SW480 (cell line): ENCODE measurements around the gene PLXDC2.
"Not testable (repeated sequence)": the region's sequence is repeated elsewhere in the genome, so short reads cannot be mapped to it uniquely, and the experiment has no call there.

Experiments used
- DNase-seq: peaks from one replicate; pipeline ENCODE4 v3.0.0-alpha.2; 2016; ENCODE audit warnings: low spot score

PLXDC2 gene

DNA sequence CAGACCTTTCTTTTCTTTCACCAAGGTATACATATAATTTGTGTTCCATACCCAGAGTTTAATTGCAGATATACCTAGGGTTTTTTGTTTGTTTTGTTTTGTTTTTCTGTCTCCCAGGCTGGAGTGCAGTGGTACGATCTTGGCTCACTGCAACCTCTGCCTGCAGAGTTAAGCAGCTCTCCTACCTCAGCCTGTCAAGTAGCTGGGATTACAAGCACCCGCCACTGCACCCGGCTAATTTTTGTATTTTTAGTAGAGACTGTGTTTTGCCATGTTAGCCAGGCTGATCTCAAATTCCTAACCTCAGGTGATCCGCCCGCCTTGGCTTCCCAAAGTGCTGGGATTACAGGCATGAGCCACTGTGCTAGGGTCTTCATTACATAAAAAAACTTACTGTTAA lies 228.9 kb downstream of the PLXDC2 start:
- not testable (repeated sequence) for DNase-seq

DNA sequence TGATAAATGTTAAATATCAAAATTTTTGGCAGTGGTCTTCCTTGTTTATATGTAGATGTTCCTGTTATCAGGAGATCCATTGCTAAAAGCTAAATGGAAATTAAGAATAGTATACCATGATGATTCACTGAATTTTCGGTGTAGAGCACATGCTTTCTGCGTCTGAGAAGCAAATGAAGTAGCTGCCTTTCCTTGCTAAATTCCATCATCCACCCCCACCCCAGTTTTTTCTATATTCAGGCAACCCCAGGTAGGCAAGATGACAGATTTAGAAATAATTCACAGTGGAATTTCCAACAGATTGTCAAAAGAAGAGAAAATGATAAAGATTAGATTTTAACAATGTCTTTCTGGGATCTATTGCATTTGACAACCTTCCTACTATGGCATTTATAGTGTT lies 231.9 kb downstream of the PLXDC2 start:
- DNase-seq, result no peak

DNA sequence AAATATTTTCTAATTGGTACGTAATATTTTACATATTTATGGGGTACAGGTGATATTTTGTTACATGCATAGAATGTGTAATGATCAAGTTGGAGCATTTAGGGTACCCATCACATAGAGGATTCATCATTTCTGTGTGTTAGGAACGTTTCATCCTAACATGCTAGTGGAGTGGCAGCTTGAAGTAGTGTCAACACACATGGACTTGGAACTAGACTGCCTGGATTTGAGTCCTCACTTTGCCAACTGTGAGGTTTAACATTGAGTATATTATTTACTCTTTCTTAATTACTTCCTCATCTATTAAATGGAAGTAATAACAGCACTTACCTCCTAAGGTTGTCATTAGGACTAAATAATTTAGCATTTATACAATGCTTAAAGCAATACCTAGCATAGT lies 241.9 kb downstream of the PLXDC2 start:
- DNase-seq, result no peak

DNA sequence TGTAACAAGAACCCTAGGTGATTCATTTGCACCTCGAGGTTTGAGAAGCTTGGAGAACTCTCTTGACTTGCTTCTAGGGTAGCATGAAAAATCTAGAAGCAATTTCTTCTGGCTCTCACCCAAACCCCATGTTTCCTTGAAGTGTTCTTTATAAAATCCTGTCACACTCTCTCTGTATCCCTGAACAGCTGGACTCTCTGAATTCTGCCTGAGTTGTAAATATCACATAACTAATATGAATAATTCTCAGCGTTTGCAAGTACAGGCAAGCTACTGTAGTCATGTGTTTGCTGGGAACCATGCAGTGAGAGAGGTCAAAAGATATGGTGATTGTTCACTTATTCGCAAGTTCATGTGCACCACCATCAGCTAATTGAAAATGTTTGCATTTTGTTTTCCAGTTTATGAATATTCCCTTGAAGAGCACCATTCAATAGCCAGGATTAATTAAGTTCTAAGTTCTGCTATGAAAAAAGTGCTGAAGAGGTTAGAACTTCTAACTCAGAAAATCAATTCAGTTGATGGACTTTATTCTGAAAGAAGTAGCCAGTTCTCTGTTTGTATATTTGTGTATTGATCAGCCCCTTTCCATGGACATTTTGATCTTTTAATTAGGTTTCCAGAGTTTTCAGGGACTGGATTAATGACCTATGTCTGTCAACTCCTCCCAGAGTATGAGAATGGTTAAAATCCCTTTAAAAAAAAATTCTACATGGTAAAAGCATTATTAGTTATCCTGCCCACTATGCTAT lies 243.0 kb downstream of the PLXDC2 start:
- no peak for DNase-seq

DNA sequence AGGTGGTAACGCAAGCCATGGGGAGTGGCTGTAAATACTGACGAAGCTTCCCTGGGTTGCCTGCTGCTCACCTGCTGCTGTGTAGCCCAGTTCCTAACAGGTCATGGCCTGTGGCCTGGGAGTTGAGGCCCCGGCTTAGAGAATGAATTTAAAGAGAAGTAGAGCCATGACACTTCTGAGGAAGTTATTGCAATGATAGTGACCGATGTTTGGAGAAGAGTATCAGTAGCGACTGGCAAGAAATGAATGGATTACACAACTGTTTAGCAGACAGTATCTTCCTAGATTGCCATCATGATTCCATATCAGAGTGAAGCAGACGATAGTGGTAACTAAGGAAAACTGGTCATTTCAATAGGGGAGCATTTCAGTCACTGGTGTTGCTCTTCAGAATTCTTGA lies 249.6 kb downstream of the PLXDC2 start:
- DNase-seq, result no peak

DNA sequence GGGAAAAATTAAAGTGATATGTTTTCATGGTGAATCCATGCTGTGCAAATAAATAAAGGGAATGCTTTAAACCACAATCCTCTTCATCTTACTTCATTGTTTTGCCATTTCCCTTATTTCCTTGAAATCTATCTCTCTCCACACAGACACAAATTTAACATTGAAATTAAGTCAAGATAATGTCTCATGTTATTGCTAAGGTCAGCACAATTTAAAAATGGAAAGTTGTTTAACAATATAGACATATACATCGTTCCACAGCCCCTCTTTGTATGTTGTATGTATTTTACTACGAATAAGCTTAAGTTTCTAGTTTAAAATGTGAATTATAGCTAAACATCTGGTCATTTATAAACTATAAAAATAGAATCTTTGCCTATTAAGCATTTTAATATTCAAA lies 256.9 kb downstream of the PLXDC2 start:
- no peak for DNase-seq

DNA sequence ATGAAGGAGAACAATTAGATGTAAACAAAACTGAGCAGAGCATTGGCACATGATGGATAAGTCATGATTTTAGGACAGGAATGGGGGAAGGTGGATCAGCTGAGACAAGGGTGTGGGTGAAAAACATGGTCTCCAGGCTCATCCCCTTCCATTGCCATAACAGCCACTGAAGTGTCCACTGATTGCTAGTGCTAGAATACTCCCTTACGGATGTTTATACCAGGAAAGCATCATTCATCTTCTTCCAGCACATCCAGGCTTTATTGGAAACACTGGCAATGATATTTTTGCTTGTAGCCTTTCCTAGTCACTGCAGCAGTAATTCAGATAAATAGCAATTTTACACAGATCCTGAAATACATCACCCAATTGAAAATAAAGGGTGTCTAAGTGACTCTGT lies 259.5 kb downstream of the PLXDC2 start:
- DNase-seq, result no peak

DNA sequence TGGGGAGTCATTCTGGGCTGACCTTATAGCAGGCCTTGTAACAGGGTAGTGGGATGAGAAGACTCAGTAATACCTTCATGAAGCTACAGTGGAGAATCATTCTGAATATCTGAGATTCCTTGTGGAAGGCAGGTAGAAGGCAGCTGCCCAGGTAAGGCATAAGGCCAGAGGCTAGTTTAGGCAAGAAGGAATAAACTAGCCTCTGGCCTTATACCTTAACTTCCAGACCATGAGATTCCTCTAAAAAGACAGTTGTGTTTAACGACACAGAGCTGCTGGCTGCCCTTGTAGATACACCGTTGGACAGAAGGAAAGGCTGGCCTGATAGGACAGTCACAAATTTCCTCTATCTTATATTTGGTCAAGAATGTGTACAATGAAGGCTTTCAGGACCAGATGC lies 268.2 kb downstream of the PLXDC2 start:
- no peak for DNase-seq

DNA sequence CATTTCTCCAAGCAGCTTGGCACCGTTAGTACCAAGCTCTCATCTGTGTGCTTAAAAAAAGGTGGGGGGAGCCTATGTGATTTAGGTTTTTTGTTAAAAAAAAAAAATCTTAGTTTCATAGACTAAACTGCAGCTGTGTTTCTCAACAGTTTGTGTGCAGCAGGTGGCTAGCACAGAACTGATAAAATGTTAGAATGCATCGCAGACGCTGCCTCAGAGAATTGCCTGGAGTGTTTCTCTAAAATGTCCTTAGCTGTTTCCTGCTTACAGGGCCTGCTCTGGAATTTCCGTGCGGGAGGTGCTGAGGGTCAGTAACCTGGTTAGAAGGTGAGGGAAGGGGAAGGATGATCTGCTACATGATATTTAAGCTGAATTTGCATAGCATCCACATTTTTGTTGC lies 268.9 kb downstream of the PLXDC2 start:
- no peak for DNase-seq

DNA sequence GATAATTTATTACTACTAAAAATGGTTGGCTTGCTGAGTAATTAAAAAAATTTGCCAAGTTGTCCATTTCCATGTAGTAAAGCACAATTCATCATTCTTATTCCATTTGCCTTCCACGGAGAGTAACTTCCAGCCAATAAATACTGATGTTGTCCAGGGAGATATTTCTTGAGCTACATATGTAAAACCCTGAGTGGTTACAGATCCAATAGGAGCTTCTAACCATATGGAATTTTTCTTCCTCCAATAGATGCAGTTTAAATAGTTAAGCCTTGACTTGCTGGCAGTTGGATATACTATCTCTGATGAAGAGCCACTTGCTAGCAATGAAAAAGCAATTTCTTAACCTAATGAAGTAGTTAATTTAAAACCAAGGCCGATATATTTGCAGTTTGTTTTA lies 271.1 kb downstream of the PLXDC2 start:
- DNase-seq, result no peak

DNA sequence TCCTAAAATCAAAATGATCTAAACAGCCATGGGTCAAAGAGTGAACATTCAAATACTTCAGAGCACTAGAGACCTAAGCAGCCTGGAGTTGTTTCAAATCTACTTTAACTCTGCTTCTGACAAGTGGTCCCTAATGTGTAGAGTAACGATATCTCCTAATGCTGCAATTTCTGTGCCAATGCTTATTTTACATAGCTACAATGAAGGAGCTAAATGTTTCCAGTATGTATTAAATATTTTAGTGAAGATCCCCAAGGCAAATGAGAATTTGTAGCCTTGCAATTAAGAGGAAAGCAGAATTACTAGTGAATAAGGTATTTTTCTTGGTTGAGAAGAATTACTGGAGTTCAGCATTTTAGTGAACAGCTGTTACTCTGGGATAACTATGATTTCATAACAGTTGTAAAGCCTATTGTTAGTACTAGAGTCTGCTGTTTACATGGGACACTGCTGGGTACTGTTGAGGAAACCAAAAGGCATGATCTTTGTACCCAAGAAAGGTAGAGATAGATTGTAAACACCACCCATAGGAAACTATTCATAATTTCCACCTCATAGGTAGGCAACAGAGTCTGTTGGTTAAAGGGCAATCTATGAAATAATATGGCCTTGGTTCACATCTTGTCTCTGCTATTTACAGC lies 271.9 kb downstream of the PLXDC2 start:
- no peak for DNase-seq

DNA sequence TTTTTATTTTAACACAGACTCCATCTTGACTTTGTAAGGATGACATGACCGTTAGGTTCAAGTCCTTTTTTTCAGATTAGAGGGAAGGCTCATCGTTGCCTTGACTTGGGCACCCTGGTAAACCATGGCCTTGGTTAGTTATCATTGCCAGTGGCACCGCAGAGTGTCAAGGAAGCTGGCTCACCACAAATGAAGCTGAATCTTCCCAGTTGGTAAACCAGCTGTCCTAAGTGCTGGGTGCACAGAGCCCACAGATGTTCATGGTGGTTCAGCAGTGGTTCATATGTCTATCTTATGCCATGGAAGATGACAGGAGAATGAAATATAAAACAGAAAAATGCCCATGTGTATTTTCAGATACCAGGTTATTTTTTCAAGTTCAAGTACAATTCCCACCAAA lies 273.6 kb downstream of the PLXDC2 start:
- no peak for DNase-seq

DNA sequence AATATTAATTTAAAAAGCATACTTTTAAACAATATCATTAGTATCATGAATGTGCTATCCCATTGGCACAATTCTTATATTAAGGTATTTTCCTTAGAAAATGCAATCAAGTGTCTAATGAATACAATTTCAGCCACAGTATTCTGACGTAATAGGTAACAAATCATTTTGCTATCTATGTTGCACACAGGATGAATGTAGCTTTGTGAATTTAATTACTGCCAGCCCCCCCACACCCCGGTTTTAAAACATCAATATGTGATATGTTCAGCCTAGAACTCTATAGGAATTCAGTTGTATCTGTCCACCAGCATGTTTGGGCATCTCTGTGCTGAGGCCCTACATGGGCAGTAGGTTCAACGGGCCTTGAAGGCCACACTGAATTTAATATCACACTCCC lies 274.6 kb downstream of the PLXDC2 start:
- DNase-seq, result no peak

DNA sequence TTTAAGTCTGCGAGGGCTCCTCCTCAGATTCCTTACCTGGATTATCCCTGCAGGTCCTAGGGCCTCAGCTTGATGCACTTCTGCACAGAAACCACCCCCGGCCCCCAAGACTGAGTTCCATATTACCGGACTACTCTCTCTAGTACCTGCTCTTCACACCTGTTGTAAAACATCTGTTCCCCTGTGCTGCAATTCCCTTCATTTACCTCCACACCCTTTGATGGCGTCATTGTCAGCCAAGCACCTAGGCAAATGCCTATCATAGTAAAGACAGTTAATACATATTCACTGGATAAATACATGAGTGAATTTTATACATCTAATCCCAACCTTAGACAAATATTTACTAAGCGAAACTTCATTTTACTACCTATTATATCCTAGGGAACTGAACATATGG lies 275.5 kb downstream of the PLXDC2 start:
- DNase-seq, result no peak

DNA sequence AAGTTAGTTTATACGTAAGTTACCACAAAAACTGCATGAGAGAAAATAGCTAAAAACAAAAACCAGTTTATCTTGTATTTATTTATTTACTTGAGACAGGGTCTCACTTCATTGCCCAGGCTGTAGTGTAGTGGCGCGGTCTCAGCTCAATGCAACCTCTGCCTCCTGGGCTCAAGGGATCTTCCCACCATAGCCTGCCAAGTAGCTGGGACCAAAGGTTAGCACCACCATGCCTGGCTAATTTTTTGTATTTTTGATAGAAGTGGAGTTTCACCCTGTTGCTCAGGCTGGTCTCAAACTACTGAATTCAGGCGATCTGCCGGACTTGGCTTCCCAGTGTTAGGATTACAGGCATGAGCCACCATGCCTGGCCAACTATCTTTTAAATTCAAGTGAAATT lies 277.4 kb downstream of the PLXDC2 start:
- DNase-seq, result no peak

DNA sequence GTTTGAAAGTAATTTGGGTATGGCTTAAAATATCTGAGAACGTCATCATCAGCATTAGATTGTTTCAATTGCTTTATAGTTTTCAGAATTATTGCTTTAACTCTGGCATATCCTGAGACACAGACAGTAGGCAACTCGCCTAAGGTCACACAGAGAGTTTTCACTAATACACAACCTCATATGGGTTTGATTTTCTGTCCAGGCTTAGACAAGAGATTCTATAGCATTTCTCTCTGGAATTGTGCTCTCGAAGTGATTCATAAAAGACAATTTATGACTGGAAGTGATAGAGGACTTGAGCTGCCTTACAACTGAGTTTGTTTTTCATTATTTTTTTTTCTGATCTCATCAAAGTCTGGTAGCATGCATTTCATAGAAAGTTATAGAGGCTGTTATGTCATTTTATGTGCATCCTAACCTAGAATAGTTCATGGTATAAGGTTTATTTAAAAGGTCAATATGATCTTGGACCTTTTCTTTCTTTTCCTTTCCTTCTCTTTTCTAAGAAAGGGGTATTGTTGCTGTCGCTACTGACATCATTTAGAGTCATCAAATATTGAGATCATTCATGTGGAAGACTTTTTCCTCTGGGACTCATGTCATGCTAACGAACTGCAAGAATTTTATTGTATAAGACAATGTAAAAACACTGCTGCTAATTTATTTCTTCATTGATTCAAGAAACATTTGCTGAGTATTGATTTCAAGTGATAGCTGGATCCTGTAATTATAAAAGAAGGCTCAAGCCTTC lies 278.2 kb downstream of the PLXDC2 start:
- DNase-seq, result no peak

DNA sequence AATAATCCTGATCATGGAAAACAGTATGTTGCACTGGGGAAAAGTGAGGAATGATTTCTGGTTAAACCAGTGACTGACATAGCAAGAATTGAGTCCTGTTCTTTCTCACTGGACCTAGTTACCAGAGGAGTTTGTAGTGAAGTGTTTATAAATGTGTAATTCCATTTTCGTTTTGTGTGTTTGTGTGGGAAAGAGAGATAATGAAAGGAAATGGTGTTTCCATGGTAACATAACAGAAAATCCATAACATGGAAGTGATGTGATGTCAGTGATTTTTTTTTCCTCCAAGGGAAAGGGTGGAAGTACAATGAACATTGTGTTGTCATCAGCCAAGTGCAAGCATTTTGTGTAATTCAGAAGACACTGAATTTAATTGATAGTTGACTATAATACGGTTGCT lies 283.9 kb downstream of the PLXDC2 start:
- no peak for DNase-seq

DNA sequence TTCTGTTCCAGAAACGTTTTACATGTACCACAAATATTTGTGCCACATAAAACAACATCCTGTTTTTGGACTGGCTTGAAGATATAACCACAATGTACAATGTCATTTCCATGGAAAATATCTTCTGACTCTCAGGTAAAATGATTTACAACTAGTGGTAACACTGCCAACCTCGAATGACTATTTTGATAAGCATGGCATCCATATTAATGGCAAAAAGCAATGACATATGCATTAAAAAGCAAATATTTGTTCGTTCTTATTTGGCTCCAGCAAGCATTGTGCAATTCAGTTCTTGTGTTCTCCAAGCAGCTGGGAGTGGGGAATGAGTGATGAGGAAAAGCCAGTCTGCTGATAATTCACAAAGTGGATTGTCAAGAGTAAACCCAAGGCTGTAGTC lies 289.0 kb downstream of the PLXDC2 start:
- DNase-seq, result no peak

DNA sequence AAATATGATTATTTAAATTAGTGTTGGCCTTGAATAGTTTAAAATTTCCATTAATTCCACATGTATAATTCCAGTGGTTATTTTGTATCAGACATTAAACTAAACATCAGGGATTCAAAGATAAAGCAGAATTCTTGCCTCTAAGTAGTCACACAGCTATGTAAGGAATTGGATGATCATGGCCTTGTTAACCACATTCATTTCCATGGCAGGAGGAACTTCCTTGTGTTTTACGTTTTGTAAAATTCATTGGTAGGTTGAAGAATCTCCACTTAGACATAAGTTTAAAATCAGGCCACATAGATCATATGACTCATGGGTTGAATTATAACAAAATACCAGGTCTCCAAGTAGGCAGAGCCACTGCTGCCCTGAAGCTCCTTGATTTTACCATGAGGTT lies 289.7 kb downstream of the PLXDC2 start:
- no peak for DNase-seq

DNA sequence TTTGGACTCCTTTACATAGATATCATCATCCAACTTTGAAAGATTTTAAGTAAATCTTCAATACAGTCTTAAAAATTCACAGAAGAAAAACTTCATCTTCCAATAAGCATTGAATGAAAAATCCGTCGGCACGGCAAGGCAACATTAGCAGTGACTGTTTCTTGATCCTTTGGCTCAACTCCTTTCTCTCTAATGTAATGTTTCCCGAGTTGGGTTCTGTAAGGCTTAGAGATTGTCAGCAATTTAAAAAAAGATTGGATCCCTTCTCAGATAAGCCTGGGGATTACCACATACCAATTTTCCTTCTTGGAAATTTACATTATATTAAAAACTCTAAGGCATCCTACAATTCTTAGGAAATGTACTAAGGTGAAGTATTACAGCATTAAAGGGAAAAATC lies 291.8 kb downstream of the PLXDC2 start:
- no peak for DNase-seq

DNA sequence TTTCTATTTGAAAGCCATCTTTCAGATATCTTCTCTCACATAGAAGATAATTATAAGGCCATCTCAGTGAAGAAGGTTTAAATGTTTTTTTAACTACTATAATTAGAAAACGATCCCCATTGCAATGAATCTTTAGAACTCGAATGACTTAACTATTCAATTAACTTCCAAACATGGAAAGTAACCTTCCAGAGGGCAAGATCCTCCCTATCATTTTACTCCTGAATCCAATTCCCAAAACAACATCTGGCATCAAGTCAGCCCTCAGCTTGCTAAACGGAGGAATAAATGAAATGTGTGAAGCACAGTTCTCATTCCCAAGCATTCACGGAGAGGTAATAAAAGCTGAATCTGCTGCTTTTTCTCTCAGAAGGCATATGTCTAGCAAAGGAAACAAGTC lies 293.4 kb downstream of the PLXDC2 start:
- no peak for DNase-seq

DNA sequence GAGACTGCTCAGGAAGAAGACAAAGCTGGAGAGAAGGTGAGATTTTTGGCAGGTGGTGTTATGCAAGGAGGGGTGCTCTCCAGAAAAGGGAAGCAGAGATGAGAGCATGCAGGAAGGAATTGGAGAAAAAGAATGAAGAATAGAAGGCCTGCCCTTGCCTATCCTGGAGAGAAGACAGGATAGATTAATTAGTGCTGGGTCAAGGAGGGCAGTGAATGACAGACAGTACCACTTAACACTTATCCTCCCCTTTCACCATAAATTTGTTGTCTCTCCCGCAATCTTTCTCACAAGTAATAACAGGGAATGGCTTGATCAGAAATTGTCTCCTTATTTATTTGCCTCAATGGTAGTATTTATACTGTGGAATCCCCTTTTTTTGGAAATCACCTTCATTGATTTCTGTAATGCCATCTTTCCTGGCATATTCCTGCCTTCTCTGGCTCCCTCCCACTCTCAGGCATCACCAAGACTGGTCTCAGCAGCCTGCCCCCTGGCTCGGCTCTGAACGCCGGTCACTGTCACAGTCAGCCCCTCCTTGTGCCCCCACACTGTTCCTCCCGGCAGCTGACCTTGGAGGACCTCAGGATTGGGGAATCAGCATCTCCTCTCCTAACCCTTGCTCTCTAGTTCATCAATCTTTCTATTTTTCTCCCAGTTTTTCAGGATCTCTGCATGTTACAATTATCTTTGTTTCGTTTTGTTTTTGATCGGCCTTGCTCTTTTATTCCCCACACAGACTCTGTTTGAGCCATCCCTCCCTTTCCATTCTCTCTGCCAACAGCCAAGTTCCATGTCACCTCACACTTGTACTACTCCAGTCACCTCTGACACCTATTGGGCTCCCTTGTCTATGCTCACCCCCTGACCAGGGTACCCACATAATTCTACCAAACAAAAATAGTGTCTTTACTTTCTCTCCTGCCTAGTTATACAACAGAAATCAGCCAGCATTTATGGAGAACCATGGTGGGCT lies 294.2 kb downstream of the PLXDC2 start:
- no peak for DNase-seq
